HCT116 (cell line): ENCODE results near the gene CNPPD1. TPM values are rescaled to one million over a fixed set of nuclear protein-coding genes. Genes with fewer than 3 reads are reported as not detected.

Experiments used
- ATAC-seq: fragments of 200-7000 bp; cut with Tn5 transposase; 2 replicates; pipeline ENCODE4 v1.9.1; 2020; ENCODE audit warnings: mild to moderate bottlenecking, moderate library complexity
- BruUV-seq: library from RNA; stranded (reverse); fragments of 400-500 nt; replicated peaks from 2 replicates; lab custom pipeline; 2021; lab: Mats Ljungman, UMichigan
- CTCF ChIA-PET: fragments of 300-600 bp; sonication (Branson Sonifier 250); formaldehyde crosslinking; loops from one replicate; lab custom pipeline; 2021; ENCODE audit warnings: antibody characterized with exemption; lab: Charles Lee
- POLR2A ChIA-PET: fragments of 300-600, 350-600 bp; sonication (Branson Sonifier 250); formaldehyde crosslinking; loops from one replicate; lab custom pipeline; 2021; ENCODE audit warnings: antibody characterized with exemption; lab: Charles Lee
- RAD21 ChIA-PET, 2 experiments: fragments of 300-600 bp; sonication (Branson Sonifier 250); formaldehyde crosslinking; loops; one replicate each; lab custom pipeline; 2023; ENCODE audit warnings: low total read pairs in 2 of 2; ENCODE audit not compliant: uncharacterized antibody in 2 of 2, unreplicated experiment in 2 of 2, low non-redundant PET in 1 of 2; lab: Charles Lee
- DNase-seq: peaks from one replicate; pipeline ENCODE4 v3.0.0-alpha.2; 2010; ENCODE audit warnings: low read depth, low spot score
- H2AFZ ChIP-seq: fragments of 200-600 bp; shearing (Covaris generic), sonication (generic); 2 replicates; pipeline ENCODE4 v1.6.1; 2017; ENCODE audit warnings: low read depth, mixed run types, mixed read lengths, antibody characterized with exemption, low read length; ENCODE audit not compliant: poor library complexity, severe bottlenecking
- H3K27ac ChIP-seq: 2 replicates; pipeline ENCODE4 v1.5.1; 2012; ENCODE audit warnings: low read depth, low read length
- H3K27me3 ChIP-seq: fragments of 200-600 bp; sonication (generic); 2 replicates; pipeline ENCODE4 v1.6.1; 2016; ENCODE audit warnings: mixed run types, low read length, mixed read lengths; ENCODE audit not compliant: insufficient read depth
- H3K36me3 ChIP-seq, 2 experiments: fragments of 200-500 bp in 1 of 2; fragments of 200-600 bp in 1 of 2; sonication (Bioruptor generic) in 1 of 2; sonication (generic) in 1 of 2; 2 replicates each; pipeline versions ENCODE4 v1.5.1 to v1.6.1; 2014 to 2016; ENCODE audit warnings: low read length in 2 of 2, inconsistent platforms in 1 of 2, mixed read lengths in 1 of 2, mixed run types in 1 of 2; ENCODE audit not compliant: insufficient read depth in 2 of 2, control insufficient read depth in 1 of 2
- H3K4me1 ChIP-seq, 2 experiments: fragments of 200-600 bp in 1 of 2; sonication (generic) in 1 of 2; 2 replicates each; pipeline versions ENCODE4 v1.5.1 to v1.6.1; 2012 to 2017; ENCODE audit warnings: low read length in 2 of 2, inconsistent platforms in 1 of 2, mild to moderate bottlenecking in 1 of 2, mixed read lengths in 1 of 2, mixed run types in 1 of 2, moderate library complexity in 1 of 2; ENCODE audit not compliant: insufficient read depth in 2 of 2, control insufficient read depth in 1 of 2
- H3K4me2 ChIP-seq: fragments of 200-600 bp; sonication (generic); 2 replicates; pipeline ENCODE4 v1.6.1; 2017; ENCODE audit warnings: mixed run types, low read length, mixed read lengths
- H3K4me3 ChIP-seq, 2 experiments: fragments of 200-600 bp in 1 of 2; sonication (generic) in 1 of 2; replicated peaks in 1 of 2; 2 replicates each; pipeline ENCODE4 v1.5.1; 2011 to 2016; ENCODE audit warnings: low read length in 2 of 2, control low read depth in 1 of 2, low read depth in 1 of 2, mild to moderate bottlenecking in 1 of 2, mixed read lengths in 1 of 2, mixed run types in 1 of 2
- H3K79me2 ChIP-seq: fragments of 200-600 bp; sonication (generic); 2 replicates; pipeline ENCODE4 v1.6.1; 2017; ENCODE audit warnings: mild to moderate bottlenecking, mixed run types, low read length, moderate library complexity, mixed read lengths; ENCODE audit not compliant: insufficient read depth
- H3K9ac ChIP-seq: fragments of 200-600 bp; sonication (generic); 2 replicates; pipeline ENCODE4 v1.6.1; 2016; ENCODE audit warnings: low read length, mixed read lengths
- H3K9me2 ChIP-seq: fragments of 200-600 bp; sonication (generic), shearing (Covaris generic); 2 replicates; pipeline ENCODE4 v1.6.1; 2017; ENCODE audit warnings: mixed run types, mild to moderate bottlenecking, moderate library complexity; ENCODE audit not compliant: insufficient read depth
- H3K9me3 ChIP-seq, 2 experiments: fragments of 200-500 bp in 1 of 2; fragments of 200-600 bp in 1 of 2; sonication (Bioruptor generic) in 1 of 2; sonication (generic) in 1 of 2; 2 replicates each; pipeline ENCODE4 v1.6.1; 2014 to 2017; ENCODE audit warnings: low read length in 2 of 2, mixed read lengths in 2 of 2, inconsistent platforms in 1 of 2, low read depth in 1 of 2, mild to moderate bottlenecking in 1 of 2, mixed run types in 1 of 2, moderate library complexity in 1 of 2; ENCODE audit not compliant: control insufficient read depth in 1 of 2, insufficient read depth in 1 of 2
- H4K20me1 ChIP-seq: fragments of 200-600 bp; sonication (generic), shearing (Covaris generic); 2 replicates; pipeline ENCODE4 v1.6.1; 2017; ENCODE audit warnings: mixed run types, mild to moderate bottlenecking, moderate library complexity; ENCODE audit not compliant: insufficient read depth
- CEBPB ChIP-seq: IDR thresholded peaks from 2 replicates; pipeline ENCODE4 v1.6.1; 2012; ENCODE audit warnings: low read depth
- ELF1 ChIP-seq: IDR thresholded peaks from 2 replicates; pipeline ENCODE4 v1.6.1; 2012; ENCODE audit warnings: low read depth, borderline replicate concordance
- EZH2 ChIP-seq: fragments of 200-600 bp; sonication (generic); IDR thresholded peaks from 2 replicates; pipeline ENCODE4 v1.6.1; 2017; ENCODE audit warnings: antibody characterized with exemption, mixed run types
- POLR2A ChIP-seq: IDR thresholded peaks from 2 replicates; pipeline ENCODE4 v1.7.0; 2011; ENCODE audit warnings: borderline replicate concordance; ENCODE audit not compliant: insufficient read depth, insufficient read length; ENCODE audit errors: extremely low read depth
- RAD21 ChIP-seq: IDR thresholded peaks from 2 replicates; pipeline ENCODE4 v1.6.1; 2012; ENCODE audit warnings: low read depth, mild to moderate bottlenecking
- SRF ChIP-seq: IDR thresholded peaks from 2 replicates; pipeline ENCODE4 v1.6.1; 2012; ENCODE audit warnings: low read depth
- TCF7L2 ChIP-seq: IDR thresholded peaks from 2 replicates; pipeline ENCODE4 v1.7.0; 2011; ENCODE audit warnings: borderline replicate concordance, inconsistent platforms; ENCODE audit not compliant: insufficient read depth, insufficient read length; ENCODE audit errors: extremely low read depth
- intact Hi-C: fragments of 100-400 bp; cut with micrococcal nuclease; formaldehyde crosslinking; loops from 2 replicates; pipeline ENCODE4 v1.10.0; 2022
- total RNA-seq: library from RNA; stranded (reverse); gene quantifications from one replicate; pipeline ENCODE4 v1.2.1, GENCODE V29; 2021; ENCODE audit not compliant: unreplicated experiment
- TF ChIP-seq, protein P1 (sequence below): IDR thresholded peaks from 2 replicates; pipeline ENCODE4 v1.6.1; 2012
- TF ChIP-seq, protein P2 (sequence below), 3 experiments: fragments of 200-600 bp in 1 of 3; sonication (generic) in 1 of 3; IDR thresholded peaks in 2 of 3; conservative IDR thresholded peaks in 1 of 3; 2 replicates each; pipeline ENCODE4 v1.5.1; 2012 to 2017; ENCODE audit warnings: low read depth in 2 of 3, low read length in 2 of 3, antibody characterized with exemption in 1 of 3, borderline replicate concordance in 1 of 3, control low read depth in 1 of 3, mild to moderate bottlenecking in 1 of 3, mixed read lengths in 1 of 3, mixed run types in 1 of 3, moderate library complexity in 1 of 3; ENCODE audit not compliant: insufficient read depth in 1 of 3

The CNPPD1 gene
- total RNA-seq, 1 experiment from 2014 or later: 41.9 TPM

DNA sequence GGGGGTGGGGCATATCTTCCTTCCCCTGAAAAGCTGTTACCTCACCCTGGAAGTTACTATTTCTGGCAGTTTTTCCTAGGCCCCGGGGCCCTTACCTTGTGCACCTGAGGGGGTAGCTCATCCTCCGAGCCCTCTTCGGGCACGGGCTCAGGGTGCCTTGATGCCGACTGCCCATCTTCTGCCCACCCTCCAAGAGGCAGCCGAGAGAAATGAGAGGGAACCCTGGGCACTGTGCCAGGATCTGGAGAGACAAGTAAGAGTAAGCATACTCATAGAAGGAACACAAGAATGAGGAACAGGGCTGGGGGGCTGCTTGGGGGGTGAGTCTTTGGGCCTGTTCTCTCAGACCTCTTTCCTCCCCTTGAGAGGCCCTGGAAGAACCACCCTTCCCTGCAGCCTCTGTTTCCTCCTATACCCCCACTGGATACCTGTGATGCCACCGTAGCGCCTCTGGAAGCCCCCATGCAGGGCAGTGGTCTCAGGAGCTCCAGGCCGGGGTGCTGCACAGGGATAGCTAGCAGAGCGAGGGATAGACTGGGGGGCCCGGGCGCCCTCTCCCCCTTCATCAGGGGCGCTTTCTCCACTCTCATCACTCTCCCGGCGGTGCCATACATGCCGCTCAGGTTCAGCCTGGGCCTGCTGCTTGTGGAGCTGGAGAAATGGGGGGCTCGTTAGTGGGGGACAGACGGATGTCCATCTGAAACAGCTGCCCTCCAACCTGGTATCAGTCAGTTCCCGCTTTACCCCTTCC lies 44.1 kb upstream of the CNPPD1 start:
- intact Hi-C loops: no loop called here
- CTCF ChIA-PET: no interaction called here
- Histone ChIP-seq H3K9me2 (no peaks in the 10 kb centered on the region), H3K27ac (no peak overlapping the region), H3K27me3 (no peaks in the 10 kb centered on the region), H2AFZ (no peak overlapping the region), H3K9ac (no peak overlapping the region), H3K36me3 (peaks cover 22 to 26% of the 10 kb centered on the region in 2 experiments; a peak in 3 of 4 replicates), H3K9me3 (no peaks in the 10 kb centered on the region), H4K20me1 (no peaks in the 10 kb centered on the region), H3K4me1 (peaks cover 9 to 37% of the 10 kb centered on the region in 2 experiments; a peak in 3 of 4 replicates), H3K4me2 (no peak overlapping the region), H3K79me2 (no peaks in the 10 kb centered on the region), H3K4me3 (no peak overlapping the region)
- ATAC-seq: no peak
- no TSS peak for BruUV-seq
- POLR2A ChIA-PET: no interaction called here
- TF ChIP-seq, protein P1, sequence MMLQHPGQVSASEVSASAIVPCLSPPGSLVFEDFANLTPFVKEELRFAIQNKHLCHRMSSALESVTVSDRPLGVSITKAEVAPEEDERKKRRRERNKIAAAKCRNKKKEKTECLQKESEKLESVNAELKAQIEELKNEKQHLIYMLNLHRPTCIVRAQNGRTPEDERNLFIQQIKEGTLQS: no peak
- TF ChIP-seq, protein P2, sequence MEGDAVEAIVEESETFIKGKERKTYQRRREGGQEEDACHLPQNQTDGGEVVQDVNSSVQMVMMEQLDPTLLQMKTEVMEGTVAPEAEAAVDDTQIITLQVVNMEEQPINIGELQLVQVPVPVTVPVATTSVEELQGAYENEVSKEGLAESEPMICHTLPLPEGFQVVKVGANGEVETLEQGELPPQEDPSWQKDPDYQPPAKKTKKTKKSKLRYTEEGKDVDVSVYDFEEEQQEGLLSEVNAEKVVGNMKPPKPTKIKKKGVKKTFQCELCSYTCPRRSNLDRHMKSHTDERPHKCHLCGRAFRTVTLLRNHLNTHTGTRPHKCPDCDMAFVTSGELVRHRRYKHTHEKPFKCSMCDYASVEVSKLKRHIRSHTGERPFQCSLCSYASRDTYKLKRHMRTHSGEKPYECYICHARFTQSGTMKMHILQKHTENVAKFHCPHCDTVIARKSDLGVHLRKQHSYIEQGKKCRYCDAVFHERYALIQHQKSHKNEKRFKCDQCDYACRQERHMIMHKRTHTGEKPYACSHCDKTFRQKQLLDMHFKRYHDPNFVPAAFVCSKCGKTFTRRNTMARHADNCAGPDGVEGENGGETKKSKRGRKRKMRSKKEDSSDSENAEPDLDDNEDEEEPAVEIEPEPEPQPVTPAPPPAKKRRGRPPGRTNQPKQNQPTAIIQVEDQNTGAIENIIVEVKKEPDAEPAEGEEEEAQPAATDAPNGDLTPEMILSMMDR (IDR thresholded peaks at IDR 0.05 in 2 of 3, conservative IDR thresholded peaks at IDR 0.05 in 1 of 3; ENCODE audit: borderline replicate concordance in 1 of 3, insufficient read depth in 1 of 3, low read depth in 2 of 3, low read length in 2 of 3): no peak
- TF ChIP-seq RAD21 (no peak), ELF1 (no peak), CEBPB (no peak), POLR2A (no peak), TCF7L2 (no peak), SRF (no peak), EZH2 (no peak)
- RAD21 ChIA-PET: no interaction called here
- no peak for DNase-seq
